Vagina (tissue), 2 donors: ENCODE data around the gene PRR19.

Source experiments
- POLR2A ChIP-seq, 2 donors: fragments of 450-650 bp; IDR thresholded peaks; one replicate each; pipeline ENCODE4 v1.6.1; 2017; ENCODE audit warnings: antibody characterized with exemption in 2 of 2, mild to moderate bottlenecking in 2 of 2, moderate library complexity in 2 of 2
- POLR2AphosphoS5 ChIP-seq, 2 donors: sonication (generic); formaldehyde crosslinking; IDR thresholded peaks; one replicate each; pipeline ENCODE4 v1.9.0; 2017; ENCODE audit warnings: antibody characterized with exemption in 2 of 2, mild to moderate bottlenecking in 2 of 2, low read depth in 1 of 2; ENCODE audit not compliant: insufficient read depth in 1 of 2
- TF ChIP-seq, protein P1 (sequence below), 3 experiments: fragments of 450-650 bp in 2 of 3; fragments of 200-600 bp in 1 of 3; sonication (generic) in 1 of 3; IDR thresholded peaks; one replicate each; pipeline ENCODE4 v1.5.1; 2017 to 2019; ENCODE audit warnings: antibody characterized with exemption in 3 of 3, mild to moderate bottlenecking in 2 of 3, moderate library complexity in 2 of 3

GRCh38 chr19:42290523-42291434, 11.2 kb upstream of the PRR19 start:
- TF ChIP-seq POLR2AphosphoS5 (IDR thresholded peaks at IDR 0.05; ENCODE audit: insufficient read depth in 1 of 2, low read depth in 1 of 2) (no peak), POLR2A (IDR thresholded peaks at IDR 0.05) (no peak)
- TF ChIP-seq, protein P1, sequence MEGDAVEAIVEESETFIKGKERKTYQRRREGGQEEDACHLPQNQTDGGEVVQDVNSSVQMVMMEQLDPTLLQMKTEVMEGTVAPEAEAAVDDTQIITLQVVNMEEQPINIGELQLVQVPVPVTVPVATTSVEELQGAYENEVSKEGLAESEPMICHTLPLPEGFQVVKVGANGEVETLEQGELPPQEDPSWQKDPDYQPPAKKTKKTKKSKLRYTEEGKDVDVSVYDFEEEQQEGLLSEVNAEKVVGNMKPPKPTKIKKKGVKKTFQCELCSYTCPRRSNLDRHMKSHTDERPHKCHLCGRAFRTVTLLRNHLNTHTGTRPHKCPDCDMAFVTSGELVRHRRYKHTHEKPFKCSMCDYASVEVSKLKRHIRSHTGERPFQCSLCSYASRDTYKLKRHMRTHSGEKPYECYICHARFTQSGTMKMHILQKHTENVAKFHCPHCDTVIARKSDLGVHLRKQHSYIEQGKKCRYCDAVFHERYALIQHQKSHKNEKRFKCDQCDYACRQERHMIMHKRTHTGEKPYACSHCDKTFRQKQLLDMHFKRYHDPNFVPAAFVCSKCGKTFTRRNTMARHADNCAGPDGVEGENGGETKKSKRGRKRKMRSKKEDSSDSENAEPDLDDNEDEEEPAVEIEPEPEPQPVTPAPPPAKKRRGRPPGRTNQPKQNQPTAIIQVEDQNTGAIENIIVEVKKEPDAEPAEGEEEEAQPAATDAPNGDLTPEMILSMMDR (IDR thresholded peaks at IDR 0.05): peak in 1 of 3 experiments; percentile 42
